ENCODE measurements around the gene NDUFAF5. TPM values are rescaled to one million over a fixed set of nuclear protein-coding genes. Genes with fewer than 3 reads are reported as not detected.

Gene NDUFAF5
- total RNA-seq, 1 experiment from 2014 or later: 34.9 TPM

- Histone ChIP-seq H3K4me1 (no peaks in the 10 kb centered on the region), H3K9me3 (no peaks in the 10 kb centered on the region), H3K4me3 (ENCODE audit: low read depth, low read length) (no peak overlapping the region), H3K36me3 (ENCODE audit: control insufficient read depth, insufficient read depth, low read length) (peaks cover 2% of the 10 kb centered on the region), H3K27me3 (replicated peaks; ENCODE audit: control insufficient read depth, insufficient read depth, low read length) (no peaks in the 10 kb centered on the region)
- ChIA-PET POLR2A (no interaction called here), CTCF (no interaction called here)
- H3K9me3 Mint-ChIP-seq (ENCODE audit: unreplicated experiment): no peaks in the 10 kb centered on the region
- TF ChIP-seq, protein P1, sequence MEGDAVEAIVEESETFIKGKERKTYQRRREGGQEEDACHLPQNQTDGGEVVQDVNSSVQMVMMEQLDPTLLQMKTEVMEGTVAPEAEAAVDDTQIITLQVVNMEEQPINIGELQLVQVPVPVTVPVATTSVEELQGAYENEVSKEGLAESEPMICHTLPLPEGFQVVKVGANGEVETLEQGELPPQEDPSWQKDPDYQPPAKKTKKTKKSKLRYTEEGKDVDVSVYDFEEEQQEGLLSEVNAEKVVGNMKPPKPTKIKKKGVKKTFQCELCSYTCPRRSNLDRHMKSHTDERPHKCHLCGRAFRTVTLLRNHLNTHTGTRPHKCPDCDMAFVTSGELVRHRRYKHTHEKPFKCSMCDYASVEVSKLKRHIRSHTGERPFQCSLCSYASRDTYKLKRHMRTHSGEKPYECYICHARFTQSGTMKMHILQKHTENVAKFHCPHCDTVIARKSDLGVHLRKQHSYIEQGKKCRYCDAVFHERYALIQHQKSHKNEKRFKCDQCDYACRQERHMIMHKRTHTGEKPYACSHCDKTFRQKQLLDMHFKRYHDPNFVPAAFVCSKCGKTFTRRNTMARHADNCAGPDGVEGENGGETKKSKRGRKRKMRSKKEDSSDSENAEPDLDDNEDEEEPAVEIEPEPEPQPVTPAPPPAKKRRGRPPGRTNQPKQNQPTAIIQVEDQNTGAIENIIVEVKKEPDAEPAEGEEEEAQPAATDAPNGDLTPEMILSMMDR (IDR thresholded peaks at IDR 0.05; ENCODE audit: insufficient read depth in 1 of 2, low read depth in 1 of 2, low read length in 1 of 2, severe bottlenecking in 1 of 2, unreplicated experiment in 1 of 2): no peak
- BruUV-seq (replicated peaks): no TSS peak
- no peak for DNase-seq
- H3K36me3 Mint-ChIP-seq (ENCODE audit: insufficient read depth, unreplicated experiment): peaks cover 11% of the 10 kb centered on the region
- no peaks in the 10 kb centered on the region for H3K27me3 Mint-ChIP-seq (ENCODE audit: insufficient read depth, unreplicated experiment)
- no peaks in the 10 kb centered on the region for H3K4me1 Mint-ChIP-seq (ENCODE audit: low read depth, unreplicated experiment)
- no peak overlapping the region for H3K4me3 Mint-ChIP-seq (ENCODE audit: unreplicated experiment)
- H3K27ac Mint-ChIP-seq (ENCODE audit: unreplicated experiment): no peak overlapping the region
- intact Hi-C loops (cut with micrococcal nuclease; ENCODE audit: unreplicated experiment): no loop called here
Observed at GRCh38 chr20:13749811-13750210, 35.0 kb upstream of the NDUFAF5 start.

- no peaks in the 10 kb centered on the region for H3K9me3 ChIP-seq
- H3K36me3 Mint-ChIP-seq (ENCODE audit: insufficient read depth, unreplicated experiment): peaks cover 17% of the 10 kb centered on the region
- H3K4me3 ChIP-seq (ENCODE audit: low read depth, low read length): no peak overlapping the region
- DNase-seq: no peak
- H3K27me3 ChIP-seq (replicated peaks; ENCODE audit: control insufficient read depth, insufficient read depth, low read length): no peaks in the 10 kb centered on the region
- ChIA-PET CTCF (no interaction called here), POLR2A (no interaction called here)
- no peaks in the 10 kb centered on the region for H3K9me3 Mint-ChIP-seq (ENCODE audit: unreplicated experiment)
- TF ChIP-seq, protein P1 (IDR thresholded peaks at IDR 0.05; ENCODE audit: insufficient read depth in 1 of 2, low read depth in 1 of 2, low read length in 1 of 2, severe bottlenecking in 1 of 2, unreplicated experiment in 1 of 2): no peak
- no peak overlapping the region for H3K4me3 Mint-ChIP-seq (ENCODE audit: unreplicated experiment)
- no TSS peak for BruUV-seq (replicated peaks)
- no peak overlapping the region for H3K27ac Mint-ChIP-seq (ENCODE audit: unreplicated experiment)
- intact Hi-C loops (cut with micrococcal nuclease; ENCODE audit: unreplicated experiment): no loop called here
- H3K27me3 Mint-ChIP-seq (ENCODE audit: insufficient read depth, unreplicated experiment): no peaks in the 10 kb centered on the region
- H3K36me3 ChIP-seq (ENCODE audit: control insufficient read depth, insufficient read depth, low read length): peaks cover 2% of the 10 kb centered on the region
- H3K4me1 Mint-ChIP-seq (ENCODE audit: low read depth, unreplicated experiment): no peaks in the 10 kb centered on the region
- no peaks in the 10 kb centered on the region for H3K4me1 ChIP-seq
Observed at GRCh38 chr20:13753436-13754036, 31.3 kb upstream of the NDUFAF5 start.

DNA sequence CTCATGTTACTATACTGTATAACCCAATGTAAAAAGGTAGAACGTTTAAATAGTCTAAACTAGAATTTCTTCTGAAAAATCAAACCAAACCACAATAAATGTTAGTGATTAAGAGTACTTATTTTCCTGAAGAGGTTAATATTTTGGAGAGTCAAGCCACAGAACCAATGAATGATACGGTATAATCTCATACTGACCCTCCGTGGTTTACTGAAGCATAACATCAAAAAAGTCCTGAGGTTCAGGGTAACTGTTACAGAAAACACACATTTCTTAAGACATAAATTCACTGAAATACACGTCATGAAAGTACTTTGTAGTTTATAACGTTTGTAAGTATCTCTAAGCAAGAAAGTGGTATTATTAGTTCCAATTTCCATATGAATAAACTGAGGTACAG lies 29.0 kb upstream of the NDUFAF5 start:
- TF ChIP-seq, protein P1 (IDR thresholded peaks at IDR 0.05; ENCODE audit: insufficient read depth in 1 of 2, low read depth in 1 of 2, low read length in 1 of 2, severe bottlenecking in 1 of 2, unreplicated experiment in 1 of 2): no peak
- ChIA-PET CTCF (interaction anchor here (1.2 kb wide), 1 partner anchor 32 kb away, joined by 3 read pairs; no protein-coding TSS in a partner anchor), POLR2A (no interaction called here)
- Mint-ChIP-seq H3K4me1 (ENCODE audit: low read depth, unreplicated experiment) (no peaks in the 10 kb centered on the region), H3K4me3 (ENCODE audit: unreplicated experiment) (no peak overlapping the region), H3K9me3 (ENCODE audit: unreplicated experiment) (no peaks in the 10 kb centered on the region), H3K27me3 (ENCODE audit: insufficient read depth, unreplicated experiment) (no peaks in the 10 kb centered on the region), H3K36me3 (ENCODE audit: insufficient read depth, unreplicated experiment) (peaks cover 33% of the 10 kb centered on the region), H3K27ac (ENCODE audit: unreplicated experiment) (no peak overlapping the region)
- no peak for DNase-seq
- no TSS peak for BruUV-seq (replicated peaks)
- no peak overlapping the region for H3K4me3 ChIP-seq (ENCODE audit: low read depth, low read length)
- peaks cover 2% of the 10 kb centered on the region; the same call in 1 of the 2 replicates for H3K36me3 ChIP-seq (ENCODE audit: control insufficient read depth, insufficient read depth, low read length)
- H3K9me3 ChIP-seq: no peaks in the 10 kb centered on the region
- no peaks in the 10 kb centered on the region for H3K27me3 ChIP-seq (replicated peaks; ENCODE audit: control insufficient read depth, insufficient read depth, low read length)
- H3K4me1 ChIP-seq: no peaks in the 10 kb centered on the region
- intact Hi-C loops (cut with micrococcal nuclease; ENCODE audit: unreplicated experiment): no loop called here
